AG04449 (cell line): ENCODE data around the gene FUBP3.

Experiments
- CTCF ChIA-PET: fragments of 350-600 bp; formaldehyde crosslinking; extraction: SDS; loops from one replicate; lab custom pipeline; 2021; ENCODE audit warnings: antibody characterized with exemption; lab: Yijun Ruan, JAX
- POLR2A ChIA-PET: fragments of 400-600, 350-600 bp; formaldehyde crosslinking; extraction: SDS; loops from one replicate; lab custom pipeline; 2020; ENCODE audit warnings: antibody characterized with exemption, inconsistent platforms; lab: Yijun Ruan, JAX
- DNase-seq: peaks from one replicate; pipeline ENCODE4 v3.0.0-alpha.2; 2010; ENCODE audit warnings: low read depth, low spot score
- H3K4me3 ChIP-seq: 2 replicates; pipeline ENCODE4 v1.5.1; 2011; ENCODE audit warnings: low read depth, mild to moderate bottlenecking, control low read depth, low read length
- CTCF ChIP-seq: IDR thresholded peaks from one replicate; pipeline ENCODE4 v1.5.1; 2011; ENCODE audit warnings: mild to moderate bottlenecking, moderate library complexity, low read length, control low read depth, inconsistent platforms; ENCODE audit not compliant: insufficient read depth; ENCODE audit errors: missing control alignments

The FUBP3 gene

GRCh38 chr9:130651221-130651620 is 71.8 kb downstream of the FUBP3 start:
- no peak for TF ChIP-seq CTCF
- H3K4me3 ChIP-seq = no peak overlapping the region
- POLR2A ChIA-PET = no interaction called here

GRCh38 chr9:130651752-130652151 is 72.4 kb downstream of the FUBP3 start:
- CTCF ChIA-PET = interaction anchor here (1.9 to 2.7 kb wide), 2 partner anchors 31 to 34 kb away, joined by 4 to 7 read pairs; no protein-coding TSS in a partner anchor
- POLR2A ChIA-PET = no interaction called here
- TF ChIP-seq CTCF = no peak
- no peak overlapping the region for H3K4me3 ChIP-seq
- no peak for DNase-seq

More at GRCh38 chr9:130651221-130651620, 71.8 kb downstream of the FUBP3 start:
- CTCF ChIA-PET = interaction anchor here (1.9 to 2.7 kb wide), 2 partner anchors 31 to 35 kb away, joined by 4 to 7 read pairs; no protein-coding TSS in a partner anchor
- DNase-seq = no peak

DNA sequence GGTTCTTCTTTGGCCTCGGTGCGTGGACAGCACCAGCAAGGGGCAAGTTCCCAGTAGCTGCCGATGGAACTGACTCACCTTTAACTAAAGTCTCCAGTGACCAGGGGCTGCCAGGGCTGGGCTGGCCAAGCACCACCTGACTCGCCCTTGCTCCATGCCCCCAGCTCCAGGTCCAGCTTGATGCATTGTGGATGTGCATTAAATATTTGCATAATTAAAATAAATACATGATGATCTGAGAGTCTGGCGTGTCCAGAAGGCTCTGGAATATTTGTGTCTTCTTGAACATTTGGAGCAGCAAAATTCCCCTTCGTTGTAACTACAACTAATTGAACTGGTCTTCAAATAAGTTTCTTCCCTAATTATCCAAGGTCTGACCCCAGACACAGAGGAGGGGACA is 75.5 kb downstream of the FUBP3 start:
- POLR2A ChIA-PET = no interaction called here
- no peak overlapping the region for H3K4me3 ChIP-seq
- no peak for TF ChIP-seq CTCF
- CTCF ChIA-PET = no interaction called here
- DNase-seq = no peak

DNA sequence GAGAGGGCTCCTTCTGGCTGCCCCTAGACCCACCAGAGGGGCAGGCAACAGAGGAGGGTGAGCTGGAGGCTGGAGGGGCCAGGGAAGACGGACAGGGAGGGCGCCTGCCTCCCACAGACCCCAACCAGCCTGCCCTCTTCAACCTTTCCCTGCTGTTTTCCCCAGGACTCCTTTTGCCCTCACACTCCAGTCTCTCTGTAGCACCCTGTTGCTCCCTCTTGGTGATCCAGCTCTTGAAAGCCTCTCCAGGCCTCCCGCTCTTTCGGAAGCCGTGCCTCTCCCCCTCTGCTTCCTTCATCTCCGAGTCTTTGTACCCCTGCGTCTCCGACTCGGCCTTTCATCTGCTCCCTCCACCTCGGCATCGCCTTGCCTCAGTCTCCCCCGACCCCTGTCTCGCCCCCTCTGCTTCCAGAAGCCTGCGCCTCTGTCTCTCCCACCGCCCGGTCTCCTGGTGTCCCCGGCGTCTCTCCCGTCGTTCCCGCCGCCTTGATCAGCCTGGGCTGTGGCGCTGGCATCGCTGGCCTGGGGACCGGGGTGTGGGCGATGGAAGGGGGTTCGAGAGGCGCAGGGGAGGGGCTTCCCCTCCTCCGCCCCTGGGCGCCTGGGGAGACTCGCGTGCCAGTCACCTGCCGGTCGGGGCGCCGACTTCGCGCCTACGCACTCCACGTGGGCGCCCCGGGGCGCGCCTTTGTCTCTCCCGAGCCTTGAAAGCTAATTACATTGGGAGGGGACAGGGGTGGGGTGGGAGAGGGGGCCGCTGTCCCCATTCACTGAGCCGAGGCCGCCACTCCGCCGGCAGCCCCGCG is 79.7 kb downstream of the FUBP3 start:
- no peak for TF ChIP-seq CTCF
- ChIA-PET CTCF (no interaction called here), POLR2A (no interaction called here)
- no peak overlapping the region for H3K4me3 ChIP-seq
- no peak for DNase-seq

- no peak for TF ChIP-seq CTCF
- DNase-seq = no peak
- H3K4me3 ChIP-seq = no peak overlapping the region
- ChIA-PET CTCF (no interaction called here), POLR2A (no interaction called here)
Measured at GRCh38 chr9:130659699-130660248, 80.4 kb downstream of the FUBP3 start.

GRCh38 chr9:130660326-130660682 is 80.9 kb downstream of the FUBP3 start:
- POLR2A ChIA-PET = no interaction called here
- H3K4me3 ChIP-seq = no peak overlapping the region
- TF ChIP-seq CTCF = no peak
- CTCF ChIA-PET = no interaction called here
- DNase-seq = no peak
